GM19372 (cell line): ENCODE results near the gene HERPUD1.
A peak's percentile ranks its signal among the peaks of the same experiment; 100 is the strongest.
"Not testable (repeated sequence)": the region's sequence is repeated elsewhere in the genome, so short reads cannot be mapped to it uniquely, and the experiment has no call there.

Experiments
- ATAC-seq: cut with Tn5 transposase; IDR thresholded peaks from one replicate; pipeline ENCODE4 v1.9.1; 2021; ENCODE audit warnings: mild to moderate bottlenecking, low read depth, moderate library complexity; ENCODE audit not compliant: unreplicated experiment

The HERPUD1 gene

DNA sequence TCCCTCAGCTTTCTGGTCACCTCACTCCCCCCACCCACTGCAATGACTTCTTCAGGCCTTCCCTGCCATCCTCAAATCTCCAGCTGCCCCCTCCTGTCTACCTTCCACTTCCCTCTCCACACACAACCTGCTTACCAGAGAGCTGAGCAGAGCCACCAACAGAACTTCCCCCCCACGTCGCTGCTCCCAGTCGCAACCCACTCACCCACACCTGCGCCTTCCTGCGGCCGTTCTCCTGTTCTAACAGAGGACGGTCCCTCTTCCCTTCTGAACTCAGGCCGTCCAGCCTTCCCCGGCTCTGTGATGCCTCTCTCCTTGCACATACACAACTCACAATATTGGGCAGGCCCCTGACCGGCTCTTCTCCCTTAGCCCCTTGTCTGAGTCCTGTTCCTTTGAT, 43.8 kb downstream of the HERPUD1 start:
- no peak for ATAC-seq

DNA sequence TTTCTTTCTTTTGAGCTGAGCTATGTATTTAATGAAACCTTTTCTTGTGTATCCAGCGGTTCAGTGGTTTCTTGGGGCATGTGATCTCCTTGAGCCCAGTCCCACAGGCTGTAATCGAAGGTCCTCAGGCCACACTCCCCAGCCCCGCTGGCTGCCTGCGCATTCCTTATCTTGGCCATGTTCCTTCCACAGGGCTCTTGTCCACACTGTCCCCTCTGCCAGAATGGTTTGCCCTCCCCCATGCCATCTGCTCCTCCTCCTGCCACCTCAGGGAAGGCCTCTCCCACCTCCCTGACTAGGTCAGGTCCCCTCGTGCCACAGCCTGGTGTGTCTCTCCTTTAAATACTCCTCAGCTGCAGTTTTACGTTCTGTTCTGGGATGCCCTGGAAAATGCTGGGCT, 45.3 kb downstream of the HERPUD1 start:
- ATAC-seq: no peak

DNA sequence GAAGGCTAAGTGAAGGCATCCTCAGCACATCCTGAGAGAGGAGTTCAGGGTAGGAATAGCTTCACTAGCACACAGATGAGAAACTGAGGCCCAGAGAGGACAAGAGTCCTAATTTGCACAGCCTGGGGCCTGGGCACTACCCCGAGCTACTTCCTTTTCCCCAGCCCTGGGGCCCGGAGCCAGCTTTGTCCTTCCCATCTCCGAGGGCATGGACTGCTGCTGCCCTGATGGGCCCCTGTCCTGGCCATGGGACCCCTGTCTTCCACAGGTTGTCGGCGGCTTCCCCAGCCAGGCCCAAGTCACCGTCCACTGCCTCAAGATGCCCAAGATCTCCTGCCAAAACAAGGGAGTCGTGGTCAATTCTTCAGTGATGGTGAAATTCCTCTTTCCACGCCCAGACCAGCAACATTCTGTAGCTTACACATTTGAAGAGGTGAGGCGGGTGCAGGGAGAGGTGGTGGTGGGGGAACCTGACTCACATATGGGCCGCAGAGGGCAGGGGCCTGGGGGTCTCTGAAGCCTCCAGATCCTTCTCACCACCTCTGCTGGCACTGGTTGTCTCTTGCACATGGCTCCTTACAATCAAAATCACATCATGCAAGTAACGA, 46.0 kb downstream of the HERPUD1 start:
- no peak for ATAC-seq

DNA sequence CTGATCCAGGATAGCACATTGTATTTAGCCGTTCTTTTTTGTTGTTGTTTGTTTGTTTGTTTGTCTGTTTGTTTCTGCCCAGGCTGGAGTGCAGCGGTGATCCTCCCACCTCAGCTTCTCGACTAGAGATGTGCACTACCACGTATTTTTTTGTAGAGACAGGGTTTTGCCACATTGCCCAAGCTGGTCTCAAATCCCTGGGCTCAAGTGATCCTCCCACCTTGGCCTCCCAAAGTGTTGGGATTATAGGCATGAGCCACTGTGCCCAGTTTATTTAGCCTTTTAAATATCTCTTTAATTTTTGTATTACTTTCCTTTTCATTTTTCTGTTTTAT, 48.2 kb downstream of the HERPUD1 start:
- no peak for ATAC-seq

DNA sequence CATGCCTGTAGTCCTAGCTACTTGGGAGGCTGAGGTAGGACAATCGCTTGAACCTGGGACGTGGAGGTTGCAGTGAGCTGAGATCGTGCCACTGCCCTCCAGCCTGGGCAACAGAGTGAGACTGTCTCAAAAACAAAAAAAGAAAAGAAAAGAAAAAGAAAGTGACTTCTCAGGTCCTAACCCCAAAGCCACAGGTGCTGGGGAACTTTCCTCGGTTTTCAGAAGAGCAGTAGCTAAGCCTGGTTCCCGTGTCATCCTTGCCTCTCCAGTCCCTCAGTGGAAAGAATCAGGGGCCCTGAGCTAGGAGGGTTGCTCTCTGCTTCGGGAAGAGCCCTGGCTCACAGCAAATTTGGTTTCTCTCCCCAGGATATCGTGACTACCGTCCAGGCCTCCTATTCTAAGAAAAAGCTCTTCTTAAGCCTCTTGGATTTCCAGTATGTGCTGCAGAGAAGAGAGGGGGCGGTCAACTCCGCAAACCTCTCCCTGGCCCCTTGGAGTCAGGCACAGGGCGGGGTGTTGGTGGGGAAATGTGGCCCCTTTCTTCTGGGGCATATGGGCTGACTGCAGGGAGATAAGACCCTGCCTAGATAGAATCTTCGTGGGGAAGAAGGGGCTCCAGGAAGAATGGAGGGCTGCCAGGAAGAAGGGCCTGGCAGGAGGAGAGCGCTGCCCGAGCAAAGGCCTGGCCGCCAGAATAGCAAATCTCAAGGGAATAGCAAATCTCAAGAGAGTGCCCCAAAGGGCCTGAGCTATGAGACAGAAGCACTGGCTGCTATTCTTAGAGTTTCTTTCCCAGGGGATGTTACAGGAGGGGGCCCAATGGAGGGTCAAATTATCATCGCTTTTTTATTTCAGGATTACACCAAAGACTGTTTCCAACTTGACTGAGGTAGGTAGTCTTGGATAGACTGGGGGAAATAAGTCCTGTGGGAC, 49.1 kb downstream of the HERPUD1 start:
- no peak for ATAC-seq

DNA sequence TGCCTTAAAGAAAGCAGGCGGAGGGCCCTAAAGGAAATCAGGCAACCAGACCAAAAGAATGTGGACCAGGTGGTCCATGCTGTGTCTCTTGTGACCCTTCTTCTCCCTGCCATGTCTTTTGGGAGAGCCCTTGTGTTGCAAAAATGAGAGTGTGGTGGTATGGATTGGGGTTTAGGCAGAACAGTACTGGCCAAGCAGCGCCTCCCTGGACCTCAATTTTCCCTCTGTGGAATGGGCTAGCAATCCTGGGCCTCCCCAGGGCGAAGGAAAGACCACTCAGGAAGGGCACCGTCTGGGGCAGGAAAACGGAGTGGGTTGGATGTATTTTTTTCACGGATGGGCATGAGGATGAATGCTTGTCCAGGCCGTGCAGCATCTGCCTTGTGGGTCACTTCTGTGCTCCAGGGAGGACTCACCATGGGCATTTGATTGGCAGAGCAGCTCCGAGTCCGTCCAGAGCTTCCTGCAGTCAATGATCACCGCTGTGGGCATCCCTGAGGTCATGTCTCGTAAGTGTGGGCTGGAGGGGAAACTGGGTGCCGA, 49.9 kb downstream of the HERPUD1 start:
- no peak for ATAC-seq

DNA sequence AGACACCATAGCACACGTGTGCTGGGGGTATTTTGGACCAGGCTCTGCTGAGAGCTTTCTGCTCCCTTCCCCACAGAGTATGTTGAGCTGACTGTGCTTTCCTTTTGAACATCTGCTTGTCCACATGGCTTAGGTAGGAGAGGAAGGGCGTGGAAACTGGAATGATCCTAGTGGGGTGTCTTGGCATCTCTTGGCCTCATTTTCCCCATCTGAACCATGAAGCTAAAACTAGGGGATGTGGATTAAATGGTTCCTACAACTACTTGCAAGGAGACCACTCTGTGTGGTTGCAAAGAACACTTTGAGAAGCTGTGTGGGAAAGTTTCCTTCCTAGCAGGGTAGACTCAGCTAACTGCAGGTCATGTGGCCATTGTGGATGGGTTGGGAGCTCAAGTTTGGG, 50.8 kb downstream of the HERPUD1 start:
- no peak for ATAC-seq

DNA sequence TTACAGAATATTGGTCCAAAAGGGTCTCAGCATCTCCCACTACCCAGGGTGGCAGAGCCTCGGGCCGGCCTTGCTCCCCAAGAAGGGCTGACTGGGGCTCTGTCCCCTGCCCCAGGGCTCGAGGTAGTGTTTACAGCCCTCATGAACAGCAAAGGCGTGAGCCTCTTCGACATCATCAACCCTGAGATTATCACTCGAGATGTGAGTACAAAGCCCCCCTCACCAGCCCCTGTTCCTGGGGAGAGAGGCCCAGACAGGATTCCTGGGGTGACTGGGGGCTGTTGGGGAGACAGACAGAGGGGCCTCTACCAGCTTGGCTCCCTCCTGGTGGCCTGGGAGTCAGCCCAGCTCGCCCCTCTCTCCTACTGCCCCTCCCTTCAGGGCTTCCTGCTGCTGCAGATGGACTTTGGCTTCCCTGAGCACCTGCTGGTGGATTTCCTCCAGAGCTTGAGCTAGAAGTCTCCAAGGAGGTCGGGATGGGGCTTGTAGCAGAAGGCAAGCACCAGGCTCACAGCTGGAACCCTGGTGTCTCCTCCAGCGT, 51.3 kb downstream of the HERPUD1 start:
- no peak for ATAC-seq

DNA sequence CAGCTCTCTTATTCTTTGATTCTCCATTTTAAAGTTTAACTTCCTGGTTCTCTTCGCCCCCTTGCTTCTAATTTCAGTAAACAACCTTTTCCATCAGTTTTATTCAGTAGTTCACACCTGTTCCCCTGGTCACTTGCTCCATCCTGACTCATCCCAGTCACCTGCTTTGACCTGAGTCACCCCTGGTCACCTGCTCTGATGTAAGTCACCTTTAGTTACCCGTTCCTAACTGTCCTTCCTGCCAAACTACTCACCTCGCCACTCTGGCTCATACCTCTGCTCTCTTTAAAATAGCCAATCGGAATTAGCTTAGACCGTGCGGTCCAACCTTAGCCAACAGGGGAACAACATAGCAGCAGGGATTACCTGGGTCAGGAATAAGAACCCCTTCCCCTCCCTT, 52.7 kb downstream of the HERPUD1 start:
- ATAC-seq: no peak

DNA sequence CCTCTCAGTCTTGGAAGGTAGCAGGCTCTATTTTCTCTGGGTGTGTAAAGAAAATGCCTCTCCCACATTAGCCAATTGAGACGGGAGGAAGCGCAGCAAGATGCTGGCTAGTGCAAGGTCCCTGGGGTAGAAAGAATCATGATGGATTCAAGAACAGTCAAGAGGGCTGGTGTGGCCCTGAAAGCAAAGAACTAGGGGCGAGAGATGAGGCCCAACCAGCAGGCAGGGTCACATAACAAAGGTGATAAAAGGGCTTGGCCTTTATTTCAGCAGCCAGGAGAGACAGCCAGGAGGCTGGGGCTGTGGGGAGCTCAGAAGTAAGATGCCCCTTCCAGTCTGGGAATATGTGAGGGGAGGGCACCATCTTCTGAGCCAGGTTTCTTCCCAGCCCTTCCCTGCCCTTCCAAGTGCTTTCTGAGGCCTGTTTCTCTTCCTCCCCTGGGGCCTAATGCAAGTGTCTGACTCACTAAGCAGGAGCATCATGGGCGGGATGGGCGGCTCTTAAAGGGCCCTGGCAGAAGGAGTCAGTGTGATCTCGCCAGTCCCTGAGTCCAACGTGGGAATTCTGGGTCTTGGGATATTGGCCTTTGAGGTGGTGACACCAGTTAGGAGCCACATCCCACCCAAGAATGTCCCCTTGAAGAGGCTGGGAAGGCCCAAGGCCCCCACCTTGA, 53.5 kb downstream of the HERPUD1 start:
- no peak for ATAC-seq

DNA sequence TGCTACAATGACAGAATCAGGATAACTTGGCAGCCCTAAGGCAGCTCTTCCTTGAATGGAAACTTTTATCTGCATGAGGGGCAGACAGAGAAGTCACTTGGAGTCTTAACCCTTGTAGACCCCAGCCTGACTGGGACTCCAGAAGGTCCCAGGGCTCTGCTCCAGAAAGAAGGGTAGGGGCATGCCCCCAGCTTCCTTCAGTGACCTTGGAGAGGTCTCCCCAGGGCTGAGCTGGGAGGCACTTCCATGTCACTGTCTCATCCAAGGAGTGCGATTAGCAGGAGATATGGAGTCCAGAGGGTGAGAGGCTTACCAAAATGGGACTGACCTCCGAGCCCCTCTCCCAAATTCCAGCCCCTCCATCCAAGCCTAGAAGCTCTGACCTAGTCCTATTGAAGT, 54.0 kb downstream of the HERPUD1 start:
- ATAC-seq: no peak

DNA sequence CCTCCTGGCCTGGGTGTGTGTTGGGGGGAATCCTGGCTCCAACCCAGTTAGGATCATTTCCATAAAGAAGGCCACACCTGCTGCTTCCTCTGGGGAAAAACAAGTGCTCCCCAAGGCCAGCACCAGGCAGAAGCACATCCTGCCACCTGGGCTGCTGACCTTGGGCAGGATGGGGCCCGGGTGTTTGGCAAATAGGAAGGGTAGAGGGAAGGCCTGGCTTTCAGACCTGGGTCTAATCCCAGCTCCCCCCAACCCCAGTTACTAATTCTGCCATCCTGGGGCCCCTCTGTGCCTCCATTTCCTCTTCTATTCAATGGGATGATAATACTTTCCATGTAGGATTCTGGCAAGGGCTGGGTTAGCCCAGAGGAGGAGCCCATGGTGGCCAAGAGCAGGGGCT, 54.4 kb downstream of the HERPUD1 start:
- ATAC-seq: no peak

DNA sequence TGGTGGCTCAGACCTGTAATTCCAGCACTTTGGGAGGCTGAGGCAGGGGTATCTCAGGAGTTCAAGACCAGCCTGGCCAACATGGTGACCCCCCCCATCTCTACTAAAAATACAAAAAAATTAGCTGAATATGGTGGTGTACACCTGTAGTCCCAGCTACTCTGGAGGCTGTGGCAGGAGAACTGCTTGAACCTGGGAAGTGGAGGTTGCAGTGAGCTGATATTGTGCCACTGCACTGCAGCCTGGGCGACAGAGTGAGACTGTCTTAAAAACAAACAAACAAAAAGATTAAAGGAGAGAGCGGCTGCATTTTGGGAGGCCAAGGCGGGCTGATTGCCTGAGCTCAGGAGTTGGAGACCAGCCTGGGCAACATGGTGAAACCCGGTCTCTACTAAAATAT, 55.0 kb downstream of the HERPUD1 start:
- not testable (repeated sequence) for ATAC-seq

DNA sequence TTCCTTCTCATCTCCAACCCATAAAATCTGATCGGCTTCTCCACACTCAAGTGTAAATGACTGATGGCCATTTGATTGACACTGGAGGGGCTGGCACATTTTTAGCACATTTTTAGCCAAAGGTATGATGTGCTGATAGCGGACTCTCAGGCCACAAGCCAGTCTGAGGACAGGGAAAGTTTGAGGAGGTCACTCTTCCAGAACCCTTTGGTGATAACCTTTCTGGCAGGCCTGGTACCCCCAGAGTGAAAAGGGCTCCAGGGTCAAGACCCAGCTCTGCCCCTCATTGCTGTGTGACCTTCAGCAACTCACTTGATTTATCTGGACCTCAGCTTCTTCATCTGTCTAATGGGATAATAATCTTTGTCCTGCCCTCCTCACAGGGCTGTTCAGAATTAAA, 55.8 kb downstream of the HERPUD1 start:
- no peak for ATAC-seq

DNA sequence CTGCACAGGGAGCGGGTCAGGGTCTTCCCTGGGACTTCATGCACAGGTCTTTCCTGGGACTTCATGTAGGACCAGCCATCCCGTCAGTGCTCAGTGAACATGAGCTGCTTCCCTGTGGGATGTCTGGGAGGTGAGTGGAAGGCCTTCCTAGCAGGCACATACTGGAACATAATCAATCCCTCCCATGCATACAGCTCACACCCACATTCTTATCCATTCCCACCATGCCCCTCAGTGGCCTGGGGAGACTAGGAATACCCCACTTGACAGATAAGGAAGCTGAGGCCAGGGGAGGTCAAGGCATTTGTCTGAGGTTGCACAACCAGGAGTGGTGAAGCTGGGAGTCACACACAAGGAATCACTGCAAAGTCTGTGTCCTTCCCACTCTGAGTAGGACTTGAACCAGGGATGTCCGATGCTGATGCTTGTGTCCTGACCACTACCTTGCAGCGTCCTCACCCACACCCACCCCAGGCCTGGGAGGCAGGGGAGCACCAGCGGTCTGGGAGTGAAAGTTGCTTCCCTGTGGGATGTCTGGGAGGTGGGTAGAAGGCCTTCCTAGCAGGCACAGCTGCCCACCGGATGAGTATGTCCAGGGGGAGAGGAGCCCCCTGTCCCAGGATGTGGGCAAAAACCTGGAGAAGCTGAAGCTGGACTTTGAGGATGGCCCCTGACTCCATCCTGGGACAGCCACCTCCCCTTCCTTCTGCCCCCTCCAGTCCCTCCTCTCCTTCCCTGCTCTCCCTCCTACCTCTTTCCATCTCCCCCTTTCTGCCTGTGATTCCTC, 56.4 kb downstream of the HERPUD1 start:
- no peak for ATAC-seq

DNA sequence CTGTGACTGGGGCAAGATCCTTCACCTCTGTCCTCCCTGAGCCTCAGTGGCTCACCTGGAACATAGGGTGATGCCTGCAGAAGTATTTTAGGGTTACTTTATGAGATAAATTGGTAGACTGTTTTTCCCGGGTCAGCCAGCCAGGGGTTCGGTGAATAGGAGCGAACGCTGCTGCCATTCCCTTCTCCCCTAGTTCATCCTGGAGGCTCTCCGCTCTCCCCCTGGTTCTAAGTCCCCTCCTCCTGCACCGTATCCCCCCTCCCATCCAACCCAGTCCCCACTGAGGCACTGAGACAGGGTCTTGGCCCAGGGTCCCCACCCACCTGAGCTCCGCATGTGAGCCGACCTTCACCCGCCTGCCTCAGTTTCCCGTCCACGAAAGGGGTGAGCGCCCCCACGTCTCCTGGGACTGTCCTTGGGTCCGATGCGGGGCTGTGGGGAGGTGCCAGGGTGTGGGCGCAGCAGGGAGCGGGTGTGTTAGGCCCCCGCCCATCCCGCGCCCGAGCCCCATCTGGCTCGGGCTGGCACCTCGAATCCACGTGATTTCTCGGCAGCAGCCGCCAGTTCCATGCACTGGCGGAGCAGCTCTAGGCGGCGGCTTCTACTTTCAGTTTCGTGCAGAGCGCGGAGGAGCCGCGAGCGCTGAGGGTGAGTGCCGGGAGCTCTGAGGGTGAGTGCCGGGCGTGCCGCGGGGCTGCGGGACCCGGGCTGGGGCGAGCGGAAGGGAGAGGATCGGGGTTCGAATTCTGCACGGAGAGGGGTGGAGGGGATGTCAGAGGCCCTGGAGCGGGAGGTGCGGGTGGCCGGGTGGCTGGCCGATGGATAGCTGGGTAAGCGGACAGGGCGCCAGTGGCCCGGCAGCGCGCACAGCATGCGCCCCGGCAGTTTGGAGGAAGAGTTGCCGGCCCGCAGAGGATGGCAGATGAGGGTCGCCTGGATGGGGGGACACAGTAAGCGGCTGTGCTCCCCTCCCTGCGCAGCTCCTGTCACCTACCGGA, 57.3 kb downstream of the HERPUD1 start, which contains the start of gene NLRC5:
Gene NLRC5, plus strand, starts transcription at position 610 of the 998 bp plus-strand sequence. CDS start 31,156 bp downstream, outside the sequence.
- peak; percentile 84 for ATAC-seq

DNA sequence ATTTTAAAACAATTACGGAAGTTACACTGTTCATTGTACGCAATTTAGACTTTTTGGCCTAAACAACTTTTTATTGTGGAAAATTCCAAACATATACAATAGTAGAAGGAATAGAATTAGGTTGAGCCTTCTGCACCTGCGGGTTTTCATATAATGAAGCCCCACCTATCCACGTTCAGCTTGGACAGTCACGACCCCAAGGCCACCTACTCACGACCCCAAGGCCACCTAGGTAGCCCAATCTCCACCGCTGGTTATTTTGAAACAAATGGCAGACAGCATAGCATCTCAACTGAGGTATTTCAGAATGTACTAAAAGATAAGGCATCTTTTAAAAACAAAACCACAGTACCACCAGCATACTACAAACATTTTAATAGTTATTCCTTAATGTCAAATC, 58.0 kb downstream of the HERPUD1 start:
- no peak for ATAC-seq

DNA sequence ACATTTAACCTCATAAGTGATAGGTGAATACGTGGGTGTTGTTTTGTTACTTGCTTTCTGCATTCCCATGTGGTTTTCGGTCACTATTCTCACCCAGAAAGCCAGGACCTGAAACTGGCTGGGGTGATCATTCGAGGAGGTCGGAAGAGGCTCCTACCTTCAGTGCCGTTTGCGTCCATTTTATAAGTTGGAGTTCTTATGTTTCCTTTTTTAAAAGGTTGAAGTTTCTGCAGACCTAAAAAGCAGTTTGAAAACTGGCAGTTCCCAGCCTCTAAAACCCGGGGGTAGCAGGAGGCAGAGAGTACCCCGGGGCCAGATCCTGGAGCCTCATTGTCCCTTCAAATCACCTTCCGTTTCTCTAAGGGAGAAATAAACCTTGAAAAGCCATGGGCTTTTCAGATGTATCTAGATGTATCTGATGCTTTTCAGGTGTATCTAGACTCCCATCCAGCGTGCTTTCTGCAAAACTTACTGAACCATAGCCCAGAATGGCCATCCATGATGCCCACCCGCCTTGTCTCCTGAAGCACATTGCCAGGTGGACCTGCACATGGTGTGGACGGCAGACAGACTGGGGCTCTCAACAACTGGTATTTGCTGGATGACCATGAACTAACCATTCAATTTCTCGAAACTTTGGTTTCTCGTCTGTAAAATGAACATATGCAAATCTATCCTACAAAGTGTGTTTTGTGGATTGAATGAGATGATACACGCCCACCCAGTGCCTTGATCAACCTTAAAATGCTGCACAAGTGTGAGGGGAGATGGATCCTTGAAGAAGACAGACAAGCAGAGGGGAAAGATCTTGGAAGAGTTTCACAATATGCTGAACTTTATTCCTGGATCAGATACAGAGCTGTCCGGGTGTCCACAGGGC, 58.7 kb downstream of the HERPUD1 start:
- no peak for ATAC-seq
